Right lobe of liver (tissue), 4 donors: ENCODE data around the gene PELI2.

ENCODE experiments used
- CTCF ChIP-seq, 4 donors: fragments of 200-600 bp in 3 of 4; fragments of 450-650 bp in 1 of 4; IDR thresholded peaks; one replicate each; pipeline versions ENCODE4 v1.5.1 to v1.8.0; 2016 to 2022; ENCODE audit warnings: antibody characterized with exemption in 4 of 4, mild to moderate bottlenecking in 2 of 4
- POLR2A ChIP-seq: fragments of 450-650 bp; IDR thresholded peaks from one replicate; pipeline ENCODE4 v1.6.1; 2017; ENCODE audit warnings: antibody characterized with exemption, mild to moderate bottlenecking
- donor health status: DM: no; HTN: no; CAD: no.
- donor health status: DM: no; HTN: no; CAD: no.
- donor health status: DM: no; HTN: yes; CAD: no.

- TF ChIP-seq POLR2A (no peak), CTCF (IDR thresholded peaks at IDR 0.05) (no peak)
Observed at GRCh38 chr14:56276108-56276507, 157.9 kb downstream of the PELI2 start.
